CD4-positive, CD25-positive, alpha-beta regulatory T cell (primary cell): ENCODE results near the gene ESR2. TPM values are rescaled to one million over a fixed set of nuclear protein-coding genes. Genes with fewer than 3 reads are reported as not detected.

Experiments
- ATAC-seq, 2 donors: fragments of 150-1000 bp; cut with Tn5 transposase; one replicate each; pipeline ENCODE4 v1.10.0; 2021; ENCODE audit warnings: low read depth in 2 of 2, moderate number of reproducible peaks in 2 of 2, moderate library complexity in 1 of 2
- DNase-seq, 3 donors: peaks; one replicate each; pipeline versions ENCODE4 v3.0.0 to v3.0.0-alpha.2; 2012 to 2022; ENCODE audit warnings: mixed read lengths in 1 of 3
- H3K27ac ChIP-seq: one replicate; pipeline ENCODE4 v1.7.0; 2013; ENCODE audit warnings: mild to moderate bottlenecking, low read length; ENCODE audit not compliant: insufficient read depth, poor library complexity, severe bottlenecking
- H3K27me3 ChIP-seq: one replicate; pipeline ENCODE4 v1.7.0; 2013; ENCODE audit warnings: low read length; ENCODE audit not compliant: control insufficient read depth, insufficient read depth
- H3K36me3 ChIP-seq: one replicate; pipeline ENCODE4 v1.7.0; 2013; ENCODE audit warnings: mild to moderate bottlenecking, low read length, moderate library complexity; ENCODE audit not compliant: control insufficient read depth, insufficient read depth
- H3K4me1 ChIP-seq: 2 replicates; pipeline ENCODE4 v1.7.0; 2013; ENCODE audit warnings: mild to moderate bottlenecking, low read length; ENCODE audit not compliant: insufficient read depth, control insufficient read depth, poor library complexity, severe bottlenecking
- H3K4me3 ChIP-seq: one replicate; pipeline ENCODE4 v1.7.0; 2013; ENCODE audit warnings: low read depth, mild to moderate bottlenecking, low read length, moderate library complexity
- H3K9me3 ChIP-seq, 2 experiments: 1 replicate in 1 of 2; 2 replicates in 1 of 2; pipeline ENCODE4 v1.7.0; 2013; ENCODE audit warnings: low read length in 2 of 2, mild to moderate bottlenecking in 1 of 2, moderate library complexity in 1 of 2; ENCODE audit not compliant: control insufficient read depth in 2 of 2
- H3K27ac Mint-ChIP-seq, 3 donors: one replicate each; pipeline ENCODE4 v1.8.0; 2020 to 2022; ENCODE audit warnings: mild to moderate bottlenecking in 3 of 3, mixed read lengths in 3 of 3, moderate library complexity in 2 of 3
- H3K27me3 Mint-ChIP-seq: one replicate; pipeline ENCODE4 v1.8.0; 2022; ENCODE audit warnings: mild to moderate bottlenecking, mixed read lengths
- H3K36me3 Mint-ChIP-seq: one replicate; pipeline ENCODE4 v1.8.0; 2020; ENCODE audit warnings: mixed read lengths
- H3K4me1 Mint-ChIP-seq, 4 donors: one replicate each; pipeline ENCODE4 v1.8.0; 2020 to 2022; ENCODE audit warnings: mixed read lengths in 4 of 4, mild to moderate bottlenecking in 1 of 4
- H3K4me3 Mint-ChIP-seq, 4 donors: one replicate each; pipeline ENCODE4 v1.8.0; 2020 to 2022; ENCODE audit warnings: mild to moderate bottlenecking in 4 of 4, mixed read lengths in 4 of 4, moderate library complexity in 3 of 4
- H3K9me3 Mint-ChIP-seq, 7 donors: one replicate each; pipeline ENCODE4 v1.8.0; 2020 to 2022; ENCODE audit warnings: mixed read lengths in 7 of 7, mild to moderate bottlenecking in 3 of 7, moderate library complexity in 2 of 7
- polyA plus RNA-seq, 4 donors: library from polyadenylated mRNA; unstranded; fragments of 300-500 nt; fragmentation: Illumina TruSeq; gene quantifications; one replicate each; pipeline ENCODE4 v1.2.3, GENCODE V29; 2021
- total RNA-seq: library from RNA; stranded (reverse); gene quantifications from one replicate; pipeline ENCODE4 v1.2.3, GENCODE V29; 2022

ESR2 gene
- total RNA-seq (not detected), polyA plus RNA-seq (under 1 TPM; 0.14 to 0.40 (median 0.18) TPM)

DNA sequence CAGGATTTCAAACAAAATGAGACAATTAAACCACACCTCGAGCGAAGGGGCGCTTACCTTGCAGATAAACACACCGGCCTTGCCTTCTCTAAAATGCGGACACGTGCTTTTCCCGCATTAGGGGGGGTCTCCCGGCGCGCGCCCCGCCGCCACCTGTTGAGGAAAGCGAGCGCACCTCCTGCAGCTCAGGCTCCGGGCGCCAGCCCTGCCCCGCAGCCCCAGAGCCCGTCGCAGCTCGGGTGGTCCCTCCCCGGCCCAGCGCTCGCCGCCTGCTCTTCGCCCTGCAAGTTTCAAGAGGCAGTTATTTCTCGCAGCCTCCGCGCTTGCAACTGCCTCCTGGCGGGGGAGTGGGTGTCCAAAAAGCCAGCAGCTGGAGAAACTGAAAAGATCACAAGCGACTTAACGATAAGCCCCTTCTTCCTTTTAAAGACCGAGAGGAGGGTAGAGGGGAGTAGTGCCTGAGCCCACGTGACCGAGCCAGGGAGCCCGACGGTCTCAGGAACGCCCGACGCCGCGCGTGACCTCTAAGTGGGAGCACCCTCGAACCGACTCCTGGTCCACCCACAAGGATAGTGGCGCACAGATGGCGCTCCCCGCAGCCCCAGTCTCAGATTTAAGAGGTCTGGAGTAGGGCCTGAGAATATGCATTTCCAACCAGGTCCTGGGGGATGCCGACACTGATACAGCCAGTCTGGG lies at the start of gene ESR2:
Gene ESR2, minus strand, starts transcription at position 396 of the 696 bp plus-strand sequence. CDS start 11,386 bp downstream, outside the sequence.
- Mint-ChIP-seq H3K4me1 (peaks cover 0 to 24% (median 8%) of the 10 kb centered on the region in 4 donors), H3K4me3 (peak within 1 kb of the TSS; percentile 57 to 91 (median 82)), H3K9me3 (no peaks in the 10 kb centered on the region), H3K27me3 (peaks cover 54% of the 10 kb centered on the region), H3K27ac (peak within 1 kb of the TSS in 1 of 3 donors; percentile 78), H3K36me3 (no peaks in the 10 kb centered on the region)
- Histone ChIP-seq H3K27ac (no peak within 1 kb of the TSS), H3K4me1 (peaks cover 17% of the 10 kb centered on the region), H3K27me3 (peaks cover 16% of the 10 kb centered on the region), H3K9me3 (no peaks in the 10 kb centered on the region), H3K36me3 (no peaks in the 10 kb centered on the region), H3K4me3 (peak within 1 kb of the TSS; percentile 72)
- ATAC-seq (peak; percentile 27 to 44), DNase-seq (peak in 1 of 3 donors; percentile 46)

DNA sequence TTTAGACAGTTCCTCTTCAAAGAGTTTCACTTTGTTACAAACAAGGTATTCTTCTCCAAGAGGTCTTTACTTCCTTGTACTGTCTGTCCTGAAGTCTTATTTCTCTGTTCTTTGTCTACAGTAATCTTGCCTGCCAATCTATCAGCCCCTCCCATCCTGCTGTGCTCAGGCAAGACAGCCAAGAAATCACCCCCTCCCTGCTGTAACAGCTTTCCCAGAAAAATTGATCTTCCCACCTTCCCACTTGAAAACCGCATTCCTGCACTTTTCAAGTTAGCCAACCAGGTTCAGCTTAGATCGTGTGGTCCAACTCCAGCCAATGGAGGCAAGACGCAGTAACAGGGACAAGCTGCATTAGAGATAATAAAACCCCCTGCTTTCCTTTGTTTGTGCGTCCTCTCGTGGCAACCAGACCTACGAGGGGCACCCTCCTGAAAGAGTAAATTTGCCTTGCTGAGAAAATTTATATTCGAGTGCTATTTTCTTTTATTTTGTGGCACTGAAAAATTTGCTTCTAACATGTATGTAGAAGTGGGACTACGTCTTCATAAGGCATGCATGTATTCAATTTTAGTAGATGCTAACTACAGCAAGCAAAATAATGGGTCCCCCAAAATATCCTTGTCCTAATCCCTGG lies 46.5 kb upstream of the ESR2 start:
- peaks cover 3% of the 10 kb centered on the region for H3K36me3 Mint-ChIP-seq
- no peak overlapping the region for H3K27ac ChIP-seq
- peaks cover 8% of the 10 kb centered on the region for H3K4me1 ChIP-seq
- peak overlapping the region in 2 of 4 donors; percentile 36 to 65 for H3K4me3 Mint-ChIP-seq
- H3K27me3 ChIP-seq = no peaks in the 10 kb centered on the region
- peaks cover 0 to 27% (median 15%) of the 10 kb centered on the region in 4 donors for H3K4me1 Mint-ChIP-seq
- no peaks in the 10 kb centered on the region for H3K36me3 ChIP-seq
- H3K9me3 ChIP-seq = peaks cover 0 to 7% of the 10 kb centered on the region in 2 experiments
- H3K4me3 ChIP-seq = no peak overlapping the region
- DNase-seq (peak in 1 of 3 donors; percentile 9), ATAC-seq (no peak)
- peak overlapping the region in 2 of 3 donors; percentile 17 to 72 for H3K27ac Mint-ChIP-seq
- no peaks in the 10 kb centered on the region for H3K27me3 Mint-ChIP-seq
- H3K9me3 Mint-ChIP-seq = peaks cover 0 to 12% (median 2%) of the 10 kb centered on the region in 7 donors

DNA sequence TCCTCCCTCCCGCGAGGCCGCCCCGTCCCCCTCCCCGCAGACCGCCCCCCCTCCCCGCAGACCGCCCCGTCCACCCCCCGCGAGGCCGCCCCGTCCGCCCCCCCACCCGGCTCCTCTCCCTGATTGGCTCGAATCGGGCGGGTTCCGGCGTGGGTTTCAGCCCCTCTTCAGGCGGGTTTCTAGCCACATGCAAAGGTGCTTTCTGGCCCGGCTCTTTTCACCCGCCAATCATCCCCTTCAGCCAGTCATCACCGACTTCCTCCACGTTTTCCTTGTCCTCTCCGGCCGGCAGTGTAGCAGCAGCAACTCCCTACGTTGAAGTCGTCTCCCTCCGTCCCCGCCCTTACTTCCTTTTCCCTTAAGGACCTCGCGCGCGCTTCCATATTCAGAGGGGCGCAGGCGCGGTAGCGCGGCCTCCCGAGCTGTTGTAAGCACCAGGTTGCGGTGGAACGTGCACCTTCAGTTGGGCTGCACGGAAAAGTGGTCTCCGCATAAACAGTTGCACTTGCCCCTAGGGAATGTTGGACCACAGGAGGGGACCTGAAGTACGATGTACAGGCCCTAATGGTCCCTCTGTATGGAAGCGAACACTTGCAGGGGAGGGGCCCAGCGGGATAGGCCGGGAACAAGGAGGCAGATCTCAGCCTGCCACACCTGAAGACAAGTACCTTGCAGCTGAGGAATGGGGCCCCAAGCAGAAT lies 44.6 kb upstream of the ESR2 start:
- Histone ChIP-seq H3K36me3 (no peaks in the 10 kb centered on the region), H3K4me1 (peaks cover 8% of the 10 kb centered on the region), H3K27me3 (no peaks in the 10 kb centered on the region), H3K27ac (peak overlapping the region; percentile 64), H3K9me3 (peaks cover 0 to 7% of the 10 kb centered on the region in 2 experiments), H3K4me3 (peak overlapping the region; percentile 75)
- Mint-ChIP-seq H3K27ac (peak overlapping the region; percentile 81 to 94 (median 90)), H3K36me3 (peaks cover 3% of the 10 kb centered on the region), H3K27me3 (no peaks in the 10 kb centered on the region), H3K4me1 (peaks cover 0 to 27% (median 15%) of the 10 kb centered on the region in 4 donors), H3K9me3 (peaks cover 0 to 12% (median 3%) of the 10 kb centered on the region in 7 donors), H3K4me3 (peak overlapping the region; percentile 92 to 100 (median 96))
- peak; percentile 85 to 87 for ATAC-seq
- peak; percentile 78 to 97 (median 85) for DNase-seq

DNA sequence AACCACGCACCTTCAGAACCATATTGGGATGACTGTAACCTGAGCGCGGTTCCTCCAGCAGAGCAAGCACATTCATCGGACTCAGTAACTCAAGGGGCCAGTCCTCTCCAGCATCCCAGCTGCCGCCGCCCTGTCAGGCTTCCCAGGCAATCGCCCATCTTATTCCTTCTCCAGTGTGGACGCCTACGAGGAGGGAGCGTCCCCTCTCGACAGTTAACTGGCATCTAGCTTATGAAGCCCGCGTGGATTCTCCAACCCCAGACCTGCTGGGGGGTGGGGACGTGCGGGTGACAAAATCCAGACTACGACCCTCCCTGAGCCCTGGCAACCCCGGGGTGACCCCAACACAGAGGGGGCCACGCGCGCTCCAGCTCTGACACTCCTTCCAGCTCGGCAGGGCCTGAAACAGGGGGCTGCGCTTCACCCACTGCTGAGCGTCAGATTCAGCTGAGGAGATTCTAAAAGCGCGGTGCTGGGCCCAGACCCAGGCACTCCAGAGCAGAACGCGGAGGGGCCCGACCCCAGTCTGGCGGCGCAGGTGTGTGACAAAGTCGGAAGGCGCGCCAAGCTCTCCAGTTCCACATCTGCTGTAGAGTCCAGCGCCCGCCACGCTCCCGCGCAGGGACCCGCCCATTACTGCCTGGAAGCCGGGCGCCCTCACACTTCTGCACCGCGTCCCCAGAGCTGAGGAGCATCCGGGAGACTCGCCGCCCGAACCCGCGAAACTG lies 43.9 kb upstream of the ESR2 start:
- Mint-ChIP-seq H3K4me1 (peaks cover 0 to 27% (median 15%) of the 10 kb centered on the region in 4 donors), H3K27me3 (no peaks in the 10 kb centered on the region), H3K36me3 (peaks cover 3% of the 10 kb centered on the region), H3K4me3 (peak overlapping the region; percentile 92 to 100 (median 96)), H3K27ac (peak overlapping the region; percentile 71 to 94 (median 90)), H3K9me3 (peaks cover 0 to 12% (median 3%) of the 10 kb centered on the region in 7 donors)
- DNase-seq (peak in 1 of 3 donors; percentile 1), ATAC-seq (peak; percentile 60 to 67)
- Histone ChIP-seq H3K4me1 (peaks cover 8% of the 10 kb centered on the region), H3K9me3 (peaks cover 0 to 7% of the 10 kb centered on the region in 2 experiments), H3K27me3 (no peaks in the 10 kb centered on the region), H3K4me3 (peak overlapping the region; percentile 70), H3K36me3 (no peaks in the 10 kb centered on the region), H3K27ac (peak overlapping the region; percentile 64)

DNA sequence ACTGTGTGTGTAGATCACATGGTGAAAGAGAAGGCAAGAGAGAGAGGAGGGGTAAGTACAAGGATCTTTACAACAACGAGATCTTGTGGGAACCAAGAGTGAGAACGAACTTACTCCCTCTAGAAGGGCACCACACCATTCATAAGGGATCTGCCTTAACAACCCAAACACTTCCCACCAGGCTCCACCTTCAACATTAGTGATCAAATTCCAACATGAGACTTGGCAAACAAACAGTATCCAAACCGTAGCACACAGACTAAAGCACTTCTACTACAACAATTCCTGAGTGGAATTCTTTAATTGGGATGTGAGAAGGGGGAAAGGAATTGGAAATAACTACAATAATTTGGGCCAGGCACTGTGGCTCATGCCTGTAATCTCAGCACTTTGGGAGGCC lies 35.0 kb upstream of the ESR2 start:
- peaks cover 0 to 4% (median 1%) of the 10 kb centered on the region in 4 donors for H3K4me1 Mint-ChIP-seq
- Histone ChIP-seq H3K9me3 (no peaks in the 10 kb centered on the region), H3K4me3 (no peak overlapping the region), H3K4me1 (no peaks in the 10 kb centered on the region), H3K27ac (no peak overlapping the region), H3K27me3 (no peaks in the 10 kb centered on the region), H3K36me3 (no peaks in the 10 kb centered on the region)
- H3K36me3 Mint-ChIP-seq = no peaks in the 10 kb centered on the region
- ATAC-seq = no peak
- no peak overlapping the region for H3K4me3 Mint-ChIP-seq
- peaks cover 0 to 4% (median 0%) of the 10 kb centered on the region in 7 donors for H3K9me3 Mint-ChIP-seq
- no peak overlapping the region for H3K27ac Mint-ChIP-seq
- no peak for DNase-seq
- peaks cover 10% of the 10 kb centered on the region for H3K27me3 Mint-ChIP-seq

DNA sequence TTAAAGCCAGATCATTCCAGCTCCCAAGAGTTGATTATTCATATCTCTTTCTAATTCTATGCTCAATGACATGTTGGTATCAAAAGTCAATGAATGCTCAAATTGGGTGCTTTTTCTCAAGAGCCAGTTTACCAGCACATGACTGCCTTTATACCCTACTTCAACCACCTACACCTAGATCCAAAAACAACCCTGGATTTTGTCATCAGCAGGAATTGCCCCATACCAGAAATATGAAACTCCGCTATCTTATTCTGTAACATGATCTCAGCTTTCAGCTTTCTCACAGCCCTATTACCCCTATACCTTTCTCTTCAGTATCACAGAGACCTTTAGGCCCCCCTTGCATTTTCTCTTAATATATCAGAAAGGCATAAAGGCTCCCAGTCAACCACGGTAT lies 32.3 kb upstream of the ESR2 start:
- H3K27me3 Mint-ChIP-seq = peaks cover 31% of the 10 kb centered on the region
- no peaks in the 10 kb centered on the region for H3K4me1 ChIP-seq
- no peaks in the 10 kb centered on the region for H3K36me3 Mint-ChIP-seq
- no peaks in the 10 kb centered on the region for H3K9me3 ChIP-seq
- H3K4me1 Mint-ChIP-seq = peaks cover 0 to 8% (median 1%) of the 10 kb centered on the region in 4 donors
- H3K27ac ChIP-seq = no peak overlapping the region
- no peak overlapping the region for H3K27ac Mint-ChIP-seq
- peaks cover 4% of the 10 kb centered on the region for H3K27me3 ChIP-seq
- no peaks in the 10 kb centered on the region for H3K36me3 ChIP-seq
- H3K4me3 Mint-ChIP-seq = no peak overlapping the region
- H3K9me3 Mint-ChIP-seq = peaks cover 0 to 4% (median 0%) of the 10 kb centered on the region in 7 donors
- ATAC-seq = no peak
- DNase-seq = no peak
- H3K4me3 ChIP-seq = no peak overlapping the region

DNA sequence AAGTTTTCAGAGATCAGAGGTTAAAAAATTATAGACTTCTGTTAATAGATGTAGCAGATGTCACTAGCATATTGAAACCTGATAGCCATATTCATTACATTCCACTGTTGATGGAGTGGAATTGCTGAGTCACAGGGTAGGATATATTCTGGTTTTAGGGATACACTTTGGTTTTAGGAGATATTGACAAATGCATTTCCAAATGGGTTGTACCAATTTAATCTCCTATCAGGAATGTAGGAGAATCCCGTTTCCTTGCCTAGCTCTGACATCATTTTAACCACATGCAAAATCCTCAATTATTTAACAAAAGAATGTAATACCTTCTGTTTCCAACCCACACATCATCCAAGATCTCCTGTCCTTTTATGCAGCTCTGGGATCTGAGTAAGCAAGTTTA lies 30.7 kb upstream of the ESR2 start:
- no peak for DNase-seq
- Mint-ChIP-seq H3K27ac (peak overlapping the region in 1 of 3 donors; percentile 49), H3K9me3 (peaks cover 0 to 4% (median 0%) of the 10 kb centered on the region in 7 donors), H3K4me1 (peaks cover 0 to 8% (median 1%) of the 10 kb centered on the region in 4 donors), H3K27me3 (peaks cover 32% of the 10 kb centered on the region), H3K36me3 (no peaks in the 10 kb centered on the region), H3K4me3 (no peak overlapping the region)
- Histone ChIP-seq H3K4me1 (no peaks in the 10 kb centered on the region), H3K4me3 (no peak overlapping the region), H3K9me3 (no peaks in the 10 kb centered on the region), H3K27me3 (peaks cover 4% of the 10 kb centered on the region), H3K36me3 (no peaks in the 10 kb centered on the region), H3K27ac (no peak overlapping the region)
- ATAC-seq = no peak
